Endothelial cell (in vitro differentiated cells): Measurements from ENCODE around the gene CPXM1. TPM values are rescaled to one million over a fixed set of nuclear protein-coding genes. Genes with fewer than 3 reads are reported as not detected.

Experiments
- DNase-seq: peaks from one replicate; pipeline ENCODE4 v3.0.0; 2021; ENCODE audit warnings: low spot score
- H3K27ac Mint-ChIP-seq: one replicate; pipeline ENCODE4 v1.8.0; 2021; ENCODE audit warnings: mixed read lengths, inconsistent platforms; ENCODE audit not compliant: unreplicated experiment
- H3K27me3 Mint-ChIP-seq: one replicate; pipeline ENCODE4 v1.8.0; 2021; ENCODE audit warnings: mild to moderate bottlenecking, moderate library complexity, mixed read lengths, inconsistent platforms; ENCODE audit not compliant: unreplicated experiment
- H3K36me3 Mint-ChIP-seq: one replicate; pipeline ENCODE4 v1.8.0; 2021; ENCODE audit warnings: mild to moderate bottlenecking, low read depth, mixed read lengths, inconsistent platforms; ENCODE audit not compliant: unreplicated experiment
- H3K4me1 Mint-ChIP-seq: one replicate; pipeline ENCODE4 v1.8.0; 2021; ENCODE audit warnings: mild to moderate bottlenecking, mixed read lengths, inconsistent platforms; ENCODE audit not compliant: unreplicated experiment
- H3K4me3 Mint-ChIP-seq: one replicate; pipeline ENCODE4 v1.8.0; 2021; ENCODE audit warnings: mild to moderate bottlenecking, mixed read lengths, inconsistent platforms; ENCODE audit not compliant: unreplicated experiment
- H3K9me3 Mint-ChIP-seq: one replicate; pipeline ENCODE4 v1.8.0; 2021; ENCODE audit warnings: mixed read lengths, inconsistent platforms; ENCODE audit not compliant: unreplicated experiment
- total RNA-seq: library from RNA; stranded (reverse); fragmentation: NEBNext Ultra II Directional; extraction: Animal tissue kit (Norgen Biotek cat#: 25700); gene quantifications from one replicate; pipeline ENCODE4 v1.2.1, GENCODE V29; 2021; ENCODE audit not compliant: unreplicated experiment
- TF ChIP-seq, protein P1 (sequence below): fragments of 200-600 bp; sonication (generic); IDR thresholded peaks from one replicate; pipeline ENCODE4 v1.5.0; 2021; ENCODE audit warnings: antibody characterized with exemption; ENCODE audit not compliant: unreplicated experiment

CPXM1 gene
- total RNA-seq, 1 donor from 2014 or later: 139 TPM

DNA sequence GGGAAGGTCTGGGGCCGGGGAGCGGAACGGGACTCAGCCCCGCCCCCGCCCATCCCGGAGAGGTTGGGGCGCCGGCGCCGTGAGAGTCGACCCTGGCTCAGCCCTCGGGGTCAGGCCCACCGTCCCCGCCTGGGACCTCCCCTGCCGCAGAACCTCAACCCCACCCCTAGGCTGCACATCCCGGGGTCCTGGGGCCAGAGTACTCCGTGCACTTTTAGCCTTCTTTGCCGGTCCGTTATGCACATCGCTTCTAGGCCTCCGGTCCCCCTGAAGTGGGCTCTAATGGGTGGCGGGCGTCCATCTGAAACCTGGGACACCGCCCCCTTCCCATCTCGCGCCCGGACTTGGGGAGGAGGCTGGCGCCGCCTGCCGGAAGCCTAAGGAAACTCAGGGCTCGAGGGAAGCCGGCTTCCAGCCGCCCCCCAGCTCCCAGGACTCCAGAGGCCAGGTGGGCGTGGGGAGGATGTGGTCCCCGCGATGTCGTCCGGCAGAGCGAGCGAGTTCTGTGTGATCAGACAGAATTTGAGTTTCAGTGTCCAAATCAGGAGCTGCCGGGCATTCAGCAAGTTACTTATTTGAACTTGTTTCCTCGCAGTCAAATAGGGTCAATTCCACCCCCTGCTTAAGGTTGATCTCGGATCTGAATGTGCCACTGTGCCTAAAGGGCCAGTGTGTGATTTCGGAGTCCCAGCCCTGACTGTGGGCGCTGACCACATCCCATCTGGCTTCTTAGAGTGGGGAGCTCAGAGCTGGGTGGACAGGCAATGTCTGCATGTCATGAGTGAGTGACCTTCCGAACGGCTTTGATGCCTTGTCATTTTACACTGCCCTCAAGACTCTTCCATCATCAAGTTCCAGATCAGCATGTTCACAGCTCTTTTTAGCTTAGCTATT, 47.6 kb downstream of the CPXM1 start:
- no peaks in the 10 kb centered on the region for H3K36me3 Mint-ChIP-seq
- H3K9me3 Mint-ChIP-seq: no peaks in the 10 kb centered on the region
- H3K4me3 Mint-ChIP-seq: peak overlapping the region; percentile 83
- peaks cover 29% of the 10 kb centered on the region for H3K27me3 Mint-ChIP-seq
- peak; percentile 62 for DNase-seq
- no peak overlapping the region for H3K27ac Mint-ChIP-seq
- peaks cover 15% of the 10 kb centered on the region for H3K4me1 Mint-ChIP-seq
- TF ChIP-seq, protein P1, sequence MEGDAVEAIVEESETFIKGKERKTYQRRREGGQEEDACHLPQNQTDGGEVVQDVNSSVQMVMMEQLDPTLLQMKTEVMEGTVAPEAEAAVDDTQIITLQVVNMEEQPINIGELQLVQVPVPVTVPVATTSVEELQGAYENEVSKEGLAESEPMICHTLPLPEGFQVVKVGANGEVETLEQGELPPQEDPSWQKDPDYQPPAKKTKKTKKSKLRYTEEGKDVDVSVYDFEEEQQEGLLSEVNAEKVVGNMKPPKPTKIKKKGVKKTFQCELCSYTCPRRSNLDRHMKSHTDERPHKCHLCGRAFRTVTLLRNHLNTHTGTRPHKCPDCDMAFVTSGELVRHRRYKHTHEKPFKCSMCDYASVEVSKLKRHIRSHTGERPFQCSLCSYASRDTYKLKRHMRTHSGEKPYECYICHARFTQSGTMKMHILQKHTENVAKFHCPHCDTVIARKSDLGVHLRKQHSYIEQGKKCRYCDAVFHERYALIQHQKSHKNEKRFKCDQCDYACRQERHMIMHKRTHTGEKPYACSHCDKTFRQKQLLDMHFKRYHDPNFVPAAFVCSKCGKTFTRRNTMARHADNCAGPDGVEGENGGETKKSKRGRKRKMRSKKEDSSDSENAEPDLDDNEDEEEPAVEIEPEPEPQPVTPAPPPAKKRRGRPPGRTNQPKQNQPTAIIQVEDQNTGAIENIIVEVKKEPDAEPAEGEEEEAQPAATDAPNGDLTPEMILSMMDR: peak; percentile 86

DNA sequence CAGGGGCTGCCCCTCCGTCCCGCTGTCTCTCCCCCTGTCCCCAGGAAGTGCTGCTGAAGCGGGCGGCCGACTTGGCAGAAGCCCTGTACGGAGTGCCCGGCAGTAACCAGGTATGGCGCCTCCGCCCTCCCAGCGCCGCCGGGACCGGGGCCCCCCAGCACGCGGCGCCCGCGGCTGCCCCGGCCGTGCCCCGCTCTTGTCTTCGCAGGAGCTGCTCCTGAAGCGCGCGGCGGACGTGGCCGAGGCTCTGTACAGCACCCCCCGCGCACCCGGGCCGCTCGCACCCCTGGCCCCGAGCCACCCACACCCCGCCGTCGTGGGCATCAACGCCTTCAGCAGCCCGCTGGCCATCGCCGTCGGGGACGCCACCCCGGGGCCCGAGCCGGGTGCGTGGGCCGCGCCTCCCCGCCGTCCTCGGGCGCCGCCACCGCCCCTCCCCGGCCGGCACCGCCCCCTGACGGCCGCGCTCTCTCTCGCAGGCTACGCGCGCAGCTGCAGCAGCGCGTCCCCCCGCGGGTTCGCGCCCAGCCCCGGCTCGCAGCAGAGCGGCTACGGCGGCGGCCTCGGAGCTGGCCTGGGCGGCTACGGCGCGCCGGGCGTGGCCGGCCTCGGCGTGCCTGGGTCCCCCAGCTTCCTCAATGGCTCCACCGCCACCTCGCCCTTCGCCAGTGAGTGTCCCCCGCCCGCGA, 48.4 kb downstream of the CPXM1 start:
- no peak for DNase-seq
- Mint-ChIP-seq H3K4me3 (no peak overlapping the region), H3K27ac (no peak overlapping the region), H3K27me3 (peaks cover 31% of the 10 kb centered on the region), H3K9me3 (no peaks in the 10 kb centered on the region), H3K4me1 (peaks cover 15% of the 10 kb centered on the region), H3K36me3 (no peaks in the 10 kb centered on the region)
- TF ChIP-seq, protein P1: no peak

DNA sequence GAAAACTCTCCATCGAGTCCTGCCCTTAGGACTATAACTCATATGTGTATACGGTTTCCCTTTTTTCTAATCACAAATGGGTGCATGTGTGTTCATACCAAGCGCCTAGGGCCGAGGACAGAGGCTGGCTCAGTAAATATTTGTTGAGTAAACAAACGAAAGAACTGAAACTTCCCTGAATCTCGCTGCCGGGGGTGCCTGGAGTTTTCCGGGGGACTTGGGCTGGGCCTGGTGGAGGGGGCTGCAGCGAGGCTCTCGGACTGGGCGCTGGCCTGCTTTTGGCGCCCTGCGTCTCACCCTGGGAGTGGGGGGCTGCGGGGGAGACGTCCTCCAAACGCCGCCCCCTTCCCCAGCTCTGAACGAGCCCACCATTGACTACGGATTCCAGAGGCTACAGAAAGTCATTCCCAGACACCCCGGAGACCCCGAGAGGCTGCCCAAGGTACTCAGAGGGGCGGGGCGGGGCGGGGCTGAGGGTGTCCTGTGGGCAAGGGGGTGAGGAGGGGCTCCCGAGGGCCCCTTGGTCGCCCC, 49.0 kb downstream of the CPXM1 start:
- TF ChIP-seq, protein P1: no peak
- DNase-seq: no peak
- no peaks in the 10 kb centered on the region for H3K9me3 Mint-ChIP-seq
- peaks cover 13% of the 10 kb centered on the region for H3K4me1 Mint-ChIP-seq
- no peaks in the 10 kb centered on the region for H3K36me3 Mint-ChIP-seq
- no peak overlapping the region for H3K27ac Mint-ChIP-seq
- H3K4me3 Mint-ChIP-seq: no peak overlapping the region
- H3K27me3 Mint-ChIP-seq: peaks cover 31% of the 10 kb centered on the region

DNA sequence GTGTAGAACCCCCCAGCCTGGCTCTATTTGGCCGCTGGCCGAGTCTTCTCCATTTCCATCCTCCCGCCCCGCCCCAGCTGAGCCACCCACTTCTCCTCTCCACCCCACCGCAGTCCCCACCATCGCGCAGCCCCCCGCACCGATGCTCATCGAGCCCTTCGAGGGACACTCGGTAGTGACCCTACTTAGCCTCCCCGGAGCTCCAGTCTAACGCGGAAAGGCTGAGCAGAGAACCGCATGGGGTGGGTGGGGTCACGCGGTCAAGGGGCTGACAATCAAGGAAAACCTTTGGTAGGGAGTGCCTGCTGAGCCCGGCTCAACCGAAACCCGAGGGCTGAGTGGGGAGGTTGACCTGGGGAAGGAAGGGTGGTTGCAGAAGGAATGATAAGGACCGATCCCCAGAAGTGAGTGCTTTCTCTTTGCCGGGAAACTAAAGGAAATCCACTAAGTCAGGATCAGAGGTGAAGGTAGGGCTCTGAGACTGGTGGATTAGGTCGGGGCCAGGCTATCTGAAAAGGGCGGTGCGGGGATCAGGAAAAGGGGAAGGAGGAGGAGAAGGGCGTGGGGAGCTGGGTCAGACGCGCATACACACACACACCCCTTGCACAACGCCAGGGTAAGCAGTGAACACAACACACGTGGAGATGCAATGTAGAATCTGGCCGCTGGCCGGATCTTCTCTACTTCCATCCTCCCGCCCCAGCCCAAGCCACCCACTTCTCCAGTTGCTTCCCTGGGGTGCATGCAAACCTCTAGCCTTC, 49.8 kb downstream of the CPXM1 start:
- Mint-ChIP-seq H3K36me3 (no peaks in the 10 kb centered on the region), H3K4me3 (peak overlapping the region; percentile 4), H3K27me3 (peaks cover 31% of the 10 kb centered on the region), H3K9me3 (no peaks in the 10 kb centered on the region), H3K27ac (no peak overlapping the region), H3K4me1 (peaks cover 9% of the 10 kb centered on the region)
- DNase-seq: no peak
- TF ChIP-seq, protein P1: no peak
